H1 (cell line): ENCODE results near the gene ING4. TPM values are rescaled to one million over a fixed set of nuclear protein-coding genes. Genes with fewer than 3 reads are reported as not detected.

Experiments
- ASH2L ChIP-seq: fragments of 200-600, 300-600 bp; sonication (generic); IDR thresholded peaks from one replicate; pipeline ENCODE4 v1.7.1; 2017; ENCODE audit warnings: low read length
- ATF2 ChIP-seq: IDR thresholded peaks from 2 replicates; pipeline ENCODE4 v1.6.1; 2012; ENCODE audit warnings: low read length, inconsistent platforms
- ATF3 ChIP-seq: IDR thresholded peaks from 2 replicates; pipeline ENCODE4 v1.6.1; 2011; ENCODE audit warnings: low read depth, mild to moderate bottlenecking, low read length; ENCODE audit not compliant: insufficient read depth
- BRCA1 ChIP-seq: IDR thresholded peaks from 2 replicates; pipeline ENCODE4 v1.6.1; 2012; ENCODE audit warnings: low read depth, low read length, improper control_type of control experiment
- CHD2 ChIP-seq: IDR thresholded peaks from 2 replicates; pipeline ENCODE4 v1.6.1; 2012; ENCODE audit warnings: low read length, improper control_type of control experiment
- CREB1 ChIP-seq: IDR thresholded peaks from 2 replicates; pipeline ENCODE4 v1.6.1; 2012; ENCODE audit warnings: inconsistent platforms
- EP300 ChIP-seq, 2 experiments: IDR thresholded peaks; 1 replicate in 1 of 2; 2 replicates in 1 of 2; pipeline ENCODE4 v1.6.1; 2011 to 2012; ENCODE audit warnings: low read depth in 2 of 2, low read length in 2 of 2, mild to moderate bottlenecking in 2 of 2, borderline replicate concordance in 1 of 2, inconsistent platforms in 1 of 2, moderate library complexity in 1 of 2
- HDAC2 ChIP-seq, 2 experiments: fragments of 300-600 bp in 1 of 2; sonication (generic) in 1 of 2; IDR thresholded peaks; 2 replicates each; pipeline ENCODE4 v1.6.1; 2011 to 2012; ENCODE audit warnings: low read depth in 2 of 2, low read length in 2 of 2, mild to moderate bottlenecking in 2 of 2, moderate library complexity in 2 of 2, borderline replicate concordance in 1 of 2, inconsistent platforms in 1 of 2
- HDAC6 ChIP-seq: IDR thresholded peaks from one replicate; pipeline ENCODE4 v1.7.1; 2012; ENCODE audit warnings: low read depth, mild to moderate bottlenecking, inconsistent platforms, low read length, moderate library complexity
- KDM5A ChIP-seq: fragments of 200-600 bp; IDR thresholded peaks from 2 replicates; pipeline ENCODE4 v1.7.1; 2012; ENCODE audit warnings: mild to moderate bottlenecking, low read length, inconsistent platforms, mixed read lengths
- MAX ChIP-seq: IDR thresholded peaks from 2 replicates; pipeline ENCODE4 v1.6.1; 2012; ENCODE audit warnings: inconsistent platforms
- NANOG ChIP-seq: IDR thresholded peaks from 2 replicates; pipeline ENCODE4 v1.6.1; 2011; ENCODE audit warnings: low read length, low read depth, mild to moderate bottlenecking, inconsistent platforms; ENCODE audit not compliant: insufficient read depth, poor library complexity, severe bottlenecking
- PHF8 ChIP-seq: fragments of 200-600 bp; sonication (generic); conservative IDR thresholded peaks from 2 replicates; pipeline ENCODE4 v1.7.1; 2012; ENCODE audit warnings: low read depth, mild to moderate bottlenecking, inconsistent platforms, low read length, moderate library complexity
- POLR2A ChIP-seq, 2 experiments: IDR thresholded peaks; 1 replicate in 1 of 2; 2 replicates in 1 of 2; pipeline ENCODE4 v1.6.1; 2011; ENCODE audit warnings: low read depth in 2 of 2, low read length in 2 of 2, mild to moderate bottlenecking in 2 of 2; ENCODE audit errors: control extremely low read depth in 1 of 2
- POLR2AphosphoS5 ChIP-seq: IDR thresholded peaks from 2 replicates; pipeline ENCODE4 v1.6.1; 2011; ENCODE audit warnings: low read depth, low read length
- POU5F1 ChIP-seq: IDR thresholded peaks from 2 replicates; pipeline ENCODE4 v1.6.1; 2011; ENCODE audit warnings: low read depth, mild to moderate bottlenecking, low read length, moderate library complexity
- RAD21 ChIP-seq, 2 experiments: IDR thresholded peaks in 1 of 2; conservative IDR thresholded peaks in 1 of 2; 2 replicates each; pipeline ENCODE4 v1.6.1; 2011; ENCODE audit warnings: low read depth in 2 of 2, low read length in 2 of 2, improper control_type of control experiment in 1 of 2, inconsistent platforms in 1 of 2, mild to moderate bottlenecking in 1 of 2, moderate library complexity in 1 of 2
- SAP30 ChIP-seq: fragments of 300-600 bp; sonication (generic); IDR thresholded peaks from 2 replicates; pipeline ENCODE4 v1.7.1; 2012; ENCODE audit warnings: low read length, moderate library complexity, mild to moderate bottlenecking, inconsistent platforms; ENCODE audit not compliant: insufficient read depth, insufficient replicate concordance
- SIN3A ChIP-seq, 2 experiments: IDR thresholded peaks in 1 of 2; conservative IDR thresholded peaks in 1 of 2; 2 replicates each; pipeline ENCODE4 v1.6.1; 2011 to 2012; ENCODE audit warnings: low read length in 2 of 2, improper control_type of control experiment in 1 of 2, low read depth in 1 of 2, mild to moderate bottlenecking in 1 of 2
- SIRT6 ChIP-seq: IDR thresholded peaks from one replicate; pipeline ENCODE4 v1.7.1; 2012; ENCODE audit warnings: low read length, inconsistent platforms
- TAF1 ChIP-seq: IDR thresholded peaks from 2 replicates; pipeline ENCODE4 v1.6.1; 2011; ENCODE audit warnings: mild to moderate bottlenecking, low read depth, low read length
- TBP ChIP-seq: IDR thresholded peaks from 2 replicates; pipeline ENCODE4 v1.6.1; 2011; ENCODE audit warnings: low read depth, low read length, improper control_type of control experiment
- TEAD4 ChIP-seq: IDR thresholded peaks from 2 replicates; pipeline ENCODE4 v1.6.1; 2012; ENCODE audit warnings: low read depth, low read length, inconsistent platforms, mixed read lengths
- polyA plus RNA-seq, 7 experiments: library from polyadenylated mRNA; depleted of rRNA in 3 of 7; stranded (reverse) in 5 of 7; unstranded in 2 of 7; fragments of >200 nt in 5 of 7; fragments of 200-250 nt in 2 of 7; gene quantifications; 1 replicate in 5 of 7; 2 replicates in 1 of 7; 4 replicates in 1 of 7; pipeline versions ENCODE4 v1.2.1 to v1.2.3, GENCODE V29; 2011 to 2013; ENCODE audit warnings: missing spikeins in 2 of 7, mixed read lengths in 2 of 7
- total RNA-seq: library from RNA; stranded (reverse); fragmentation: NEBNext Ultra II Directional; extraction: Animal tissue kit (Norgen Biotek cat#: 25700); gene quantifications from 2 replicates; pipeline ENCODE4 v1.2.1, GENCODE V29; 2021

The ING4 gene
- total and polyA plus RNA-seq, 2 of the 8 experiments (the other 6 are each of a cell fraction or from before 2014, with no cell fraction given): 22.9 to 28.6 TPM

- TF ChIP-seq ATF2: no peak
- TF ChIP-seq HDAC6: no peak
- TF ChIP-seq BRCA1: no peak
- TF ChIP-seq EP300 (IDR thresholded peaks at IDR 0.05; ENCODE audit: borderline replicate concordance in 1 of 2, low read depth in 2 of 2, low read length in 2 of 2): no peak
- TF ChIP-seq POLR2A (IDR thresholded peaks at IDR 0.05; ENCODE audit: control extremely low read depth in 1 of 2, low read depth in 2 of 2, low read length in 2 of 2): no peak
- no peak for TF ChIP-seq POLR2AphosphoS5
- TF ChIP-seq MAX: peak; percentile 60
- peak; percentile 46; the same call in 1 of the 2 replicates for TF ChIP-seq CREB1
- TF ChIP-seq RAD21 (IDR thresholded peaks at IDR 0.05 in 1 of 2, conservative IDR thresholded peaks at IDR 0.05 in 1 of 2; ENCODE audit: low read depth in 2 of 2, low read length in 2 of 2): peak in 1 of 2 experiments; percentile 10; a peak in 1 of 4 replicates
- 0 out of 2 replicates have a peak, but pooled peaks have one; percentile 17 for TF ChIP-seq TBP
- no peak for TF ChIP-seq PHF8
- 0 out of 2 replicates have a peak, but pooled peaks have one; percentile 26 for TF ChIP-seq TAF1
- TF ChIP-seq TEAD4: no peak
- no peak for TF ChIP-seq CHD2
- peak in 1 of 2 experiments; percentile 86; a peak in 2 of 4 replicates for TF ChIP-seq SIN3A (conservative IDR thresholded peaks at IDR 0.05 in 1 of 2, IDR thresholded peaks at IDR 0.05 in 1 of 2; ENCODE audit: low read depth in 1 of 2, low read length in 2 of 2)
- no peak for TF ChIP-seq SIRT6
- no peak for TF ChIP-seq ATF3
- TF ChIP-seq KDM5A: no peak
- TF ChIP-seq POU5F1: no peak
- no peak for TF ChIP-seq SAP30
- peak; percentile 26 for TF ChIP-seq ASH2L
- TF ChIP-seq HDAC2 (IDR thresholded peaks at IDR 0.05; ENCODE audit: borderline replicate concordance in 1 of 2, low read depth in 2 of 2, low read length in 2 of 2): no peak
- no peak for TF ChIP-seq NANOG
Measured at GRCh38 chr12:6703631-6704030, 40.7 kb upstream of the ING4 start (continued).
